ENCODE measurements around the gene CHST9.

Gene CHST9

DNA sequence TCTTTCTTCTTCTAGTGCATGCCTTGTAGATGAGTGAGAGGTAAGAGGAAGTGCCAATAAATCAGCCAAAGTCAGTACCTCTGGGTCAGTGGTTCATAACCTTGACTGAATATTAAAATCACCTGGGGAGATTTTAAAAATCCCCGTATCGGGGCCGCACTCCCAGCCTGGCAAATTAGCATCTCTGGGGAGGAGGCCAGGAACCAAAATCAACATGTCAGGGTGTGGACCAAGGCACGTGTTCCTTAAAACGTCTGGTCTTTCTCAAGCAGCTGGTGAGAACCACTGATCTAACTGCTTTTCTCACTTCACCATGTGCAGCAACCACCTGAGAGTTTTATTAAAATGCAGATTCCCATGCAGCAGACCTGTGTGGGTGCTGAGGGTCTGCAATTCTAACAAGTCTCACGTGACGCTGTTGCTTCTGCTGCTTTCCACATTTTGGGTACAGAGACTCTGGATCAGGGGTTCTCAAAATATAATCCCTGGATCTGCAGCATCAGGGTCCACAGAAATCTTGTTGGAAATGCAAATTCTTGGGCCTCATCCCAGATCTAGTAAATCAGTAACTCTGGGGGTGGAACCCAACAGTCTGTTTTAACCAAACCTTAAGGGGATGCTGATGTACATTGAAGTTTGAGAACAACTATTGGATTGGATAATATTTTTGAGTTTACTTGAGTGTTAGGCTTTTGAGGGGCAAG is 49.5 kb downstream of the CHST9 start:
- TF ChIP-seq, protein P1, sequence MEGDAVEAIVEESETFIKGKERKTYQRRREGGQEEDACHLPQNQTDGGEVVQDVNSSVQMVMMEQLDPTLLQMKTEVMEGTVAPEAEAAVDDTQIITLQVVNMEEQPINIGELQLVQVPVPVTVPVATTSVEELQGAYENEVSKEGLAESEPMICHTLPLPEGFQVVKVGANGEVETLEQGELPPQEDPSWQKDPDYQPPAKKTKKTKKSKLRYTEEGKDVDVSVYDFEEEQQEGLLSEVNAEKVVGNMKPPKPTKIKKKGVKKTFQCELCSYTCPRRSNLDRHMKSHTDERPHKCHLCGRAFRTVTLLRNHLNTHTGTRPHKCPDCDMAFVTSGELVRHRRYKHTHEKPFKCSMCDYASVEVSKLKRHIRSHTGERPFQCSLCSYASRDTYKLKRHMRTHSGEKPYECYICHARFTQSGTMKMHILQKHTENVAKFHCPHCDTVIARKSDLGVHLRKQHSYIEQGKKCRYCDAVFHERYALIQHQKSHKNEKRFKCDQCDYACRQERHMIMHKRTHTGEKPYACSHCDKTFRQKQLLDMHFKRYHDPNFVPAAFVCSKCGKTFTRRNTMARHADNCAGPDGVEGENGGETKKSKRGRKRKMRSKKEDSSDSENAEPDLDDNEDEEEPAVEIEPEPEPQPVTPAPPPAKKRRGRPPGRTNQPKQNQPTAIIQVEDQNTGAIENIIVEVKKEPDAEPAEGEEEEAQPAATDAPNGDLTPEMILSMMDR (IDR thresholded peaks at IDR 0.05; ENCODE audit: low read length): no peak
- no peak for TF ChIP-seq EZH2 (IDR thresholded peaks at IDR 0.05; ENCODE audit: borderline replicate concordance, low read length)

DNA sequence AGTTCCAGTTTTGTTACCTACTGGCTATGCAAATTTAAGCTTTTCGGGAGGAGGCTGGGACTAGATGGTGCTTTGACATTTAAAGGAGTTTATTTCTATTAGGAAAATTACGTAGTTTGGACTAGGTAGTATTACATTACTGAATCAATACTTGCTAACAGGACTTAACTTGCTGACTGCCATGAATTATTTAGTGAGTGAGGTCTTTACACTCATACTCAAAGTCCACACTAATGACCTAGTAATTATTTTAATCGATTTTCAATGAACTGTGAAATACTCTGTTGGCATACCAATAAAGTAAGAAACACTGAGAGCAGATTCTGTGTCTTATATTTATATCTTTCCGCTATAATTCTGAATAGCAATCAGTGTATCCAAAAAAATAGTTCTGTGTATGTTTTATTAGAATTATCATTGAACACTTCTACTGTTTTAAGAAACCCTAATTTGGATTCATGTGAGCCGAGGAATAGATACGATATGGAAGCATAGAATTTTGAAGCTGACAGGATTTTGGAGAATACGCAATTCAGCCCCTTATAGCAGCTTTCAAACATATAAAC is 55.0 kb downstream of the CHST9 start:
- TF ChIP-seq, protein P1 (IDR thresholded peaks at IDR 0.05; ENCODE audit: low read length): no peak
- TF ChIP-seq EZH2 (IDR thresholded peaks at IDR 0.05; ENCODE audit: borderline replicate concordance, low read length): no peak
- Histone ChIP-seq H3K4me3 (ENCODE audit: low read depth, low read length, poor library complexity, severe bottlenecking) (no peak overlapping the region), H3K4me1 (ENCODE audit: insufficient read depth, low read length, severe bottlenecking) (no peaks in the 10 kb centered on the region), H3K4me2 (ENCODE audit: low read length) (no peak overlapping the region), H3K9me2 (ENCODE audit: low read depth, low read length) (no peaks in the 10 kb centered on the region), H3K9ac (ENCODE audit: low read length) (no peak overlapping the region), H3K9me3 (ENCODE audit: low read length) (no peaks in the 10 kb centered on the region), H3F3A (ENCODE audit: insufficient read depth, low read length) (no peaks in the 10 kb centered on the region), H3K36me3 (ENCODE audit: insufficient read depth, low read length) (no peaks in the 10 kb centered on the region), H3K27me3 (ENCODE audit: insufficient read depth, low read length) (no peaks in the 10 kb centered on the region), H4K20me1 (ENCODE audit: insufficient read depth, low read length) (no peaks in the 10 kb centered on the region), H2AFZ (ENCODE audit: low read length) (no peak overlapping the region), H3K27ac (ENCODE audit: low read depth, low read length, poor library complexity, severe bottlenecking) (no peak overlapping the region), H3K79me2 (ENCODE audit: insufficient read depth, low read length) (no peaks in the 10 kb centered on the region)

More for the DNA sequence above, 49.5 kb downstream of the CHST9 start:
- no peak overlapping the region for H3K27ac ChIP-seq (ENCODE audit: low read depth, low read length, poor library complexity, severe bottlenecking)
- no peak overlapping the region for H3K4me2 ChIP-seq (ENCODE audit: low read length)
- no peaks in the 10 kb centered on the region for H3K36me3 ChIP-seq (ENCODE audit: insufficient read depth, low read length)
- H4K20me1 ChIP-seq (ENCODE audit: insufficient read depth, low read length): no peaks in the 10 kb centered on the region
- no peaks in the 10 kb centered on the region for H3K4me1 ChIP-seq (ENCODE audit: insufficient read depth, low read length, severe bottlenecking)
- no peaks in the 10 kb centered on the region for H3K9me2 ChIP-seq (ENCODE audit: low read depth, low read length)
- H3K9ac ChIP-seq (ENCODE audit: low read length): no peak overlapping the region
- H3K9me3 ChIP-seq (ENCODE audit: low read length): no peaks in the 10 kb centered on the region
- H3K27me3 ChIP-seq (ENCODE audit: insufficient read depth, low read length): no peaks in the 10 kb centered on the region
- H3F3A ChIP-seq (ENCODE audit: insufficient read depth, low read length): no peaks in the 10 kb centered on the region
- no peaks in the 10 kb centered on the region for H3K79me2 ChIP-seq (ENCODE audit: insufficient read depth, low read length)
- H3K4me3 ChIP-seq (ENCODE audit: low read depth, low read length, poor library complexity, severe bottlenecking): no peak overlapping the region
- no peak overlapping the region for H2AFZ ChIP-seq (ENCODE audit: low read length)

DNA sequence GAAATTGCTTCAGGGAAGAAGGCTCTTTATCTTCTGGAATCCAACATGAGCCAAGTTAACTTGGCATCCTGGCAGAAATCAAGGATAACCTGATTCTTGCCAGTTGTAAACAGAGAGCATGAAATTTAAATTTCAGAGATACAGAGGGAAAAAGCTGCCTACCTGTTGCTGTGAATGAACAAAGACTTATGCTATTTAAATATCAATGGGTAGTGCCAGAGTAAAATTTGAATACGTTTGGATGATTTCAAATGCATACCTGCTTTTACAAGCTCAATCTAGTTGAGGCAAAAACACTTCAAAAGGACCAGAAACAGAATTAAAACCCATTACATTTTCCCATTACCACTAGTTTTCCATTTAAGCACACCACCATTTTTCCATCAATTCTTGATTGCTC is 60.9 kb downstream of the CHST9 start:
- Histone ChIP-seq H4K20me1 (ENCODE audit: insufficient read depth, low read length) (no peaks in the 10 kb centered on the region), H3F3A (ENCODE audit: insufficient read depth, low read length) (no peaks in the 10 kb centered on the region), H3K9ac (ENCODE audit: low read length) (no peak overlapping the region), H3K4me2 (ENCODE audit: low read length) (no peak overlapping the region), H3K36me3 (ENCODE audit: insufficient read depth, low read length) (no peaks in the 10 kb centered on the region), H3K27ac (ENCODE audit: low read depth, low read length, poor library complexity, severe bottlenecking) (no peak overlapping the region), H3K4me1 (ENCODE audit: insufficient read depth, low read length, severe bottlenecking) (no peaks in the 10 kb centered on the region), H2AFZ (ENCODE audit: low read length) (no peak overlapping the region), H3K79me2 (ENCODE audit: insufficient read depth, low read length) (no peaks in the 10 kb centered on the region), H3K9me2 (ENCODE audit: low read depth, low read length) (no peaks in the 10 kb centered on the region), H3K9me3 (ENCODE audit: low read length) (no peaks in the 10 kb centered on the region), H3K27me3 (ENCODE audit: insufficient read depth, low read length) (no peaks in the 10 kb centered on the region), H3K4me3 (ENCODE audit: low read depth, low read length, poor library complexity, severe bottlenecking) (no peak overlapping the region)
- TF ChIP-seq EZH2 (IDR thresholded peaks at IDR 0.05; ENCODE audit: borderline replicate concordance, low read length): no peak
- TF ChIP-seq, protein P1 (IDR thresholded peaks at IDR 0.05; ENCODE audit: low read length): no peak

Data from OCI-LY1 (cell line).